GM12801 (cell line): Measurements from ENCODE around the gene LAMB1.

Experiments
- TF ChIP-seq, protein P1 (sequence below): IDR thresholded peaks from one replicate; pipeline ENCODE4 v1.5.1; 2011; ENCODE audit warnings: control low read depth; ENCODE audit not compliant: insufficient read length; ENCODE audit errors: extremely low read depth

The LAMB1 gene

DNA sequence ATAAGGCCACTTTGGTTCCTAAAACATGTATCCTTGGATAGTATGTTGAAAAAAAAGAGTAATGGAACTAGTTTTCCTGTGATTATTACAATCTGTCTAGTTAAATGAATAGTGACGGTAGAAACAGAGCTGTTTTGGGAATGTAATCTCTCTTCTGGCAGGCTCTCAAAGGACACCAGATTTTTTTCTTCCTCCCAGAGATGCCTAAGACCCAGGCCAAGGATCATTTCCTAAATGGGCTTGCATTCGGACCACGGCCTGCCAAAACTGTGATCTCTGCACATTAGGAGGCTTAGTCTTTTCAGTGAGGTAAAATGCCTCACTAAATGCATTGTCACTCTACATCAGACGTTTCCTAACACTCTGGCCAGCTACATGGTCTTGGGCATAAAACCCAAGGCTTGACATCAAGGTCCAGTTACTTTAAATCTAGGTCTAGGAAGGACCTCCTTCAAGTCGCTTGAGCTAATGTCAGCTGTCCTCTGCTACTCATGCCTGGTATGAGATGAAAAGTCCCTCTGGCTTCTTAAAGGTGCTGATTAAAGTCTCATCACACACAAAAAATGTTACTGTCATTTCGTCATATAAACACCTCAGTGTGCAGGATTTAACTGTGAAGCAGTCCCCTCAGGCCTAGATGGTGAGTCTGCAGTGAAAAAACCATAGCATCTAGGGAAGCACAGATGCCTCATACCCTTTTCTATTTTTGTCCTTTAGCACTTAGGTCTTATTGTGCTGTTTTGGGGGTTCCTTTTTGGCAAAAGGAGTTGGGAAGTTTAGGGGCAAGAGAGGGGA lies 64.3 kb downstream of the LAMB1 start:
- TF ChIP-seq, protein P1, sequence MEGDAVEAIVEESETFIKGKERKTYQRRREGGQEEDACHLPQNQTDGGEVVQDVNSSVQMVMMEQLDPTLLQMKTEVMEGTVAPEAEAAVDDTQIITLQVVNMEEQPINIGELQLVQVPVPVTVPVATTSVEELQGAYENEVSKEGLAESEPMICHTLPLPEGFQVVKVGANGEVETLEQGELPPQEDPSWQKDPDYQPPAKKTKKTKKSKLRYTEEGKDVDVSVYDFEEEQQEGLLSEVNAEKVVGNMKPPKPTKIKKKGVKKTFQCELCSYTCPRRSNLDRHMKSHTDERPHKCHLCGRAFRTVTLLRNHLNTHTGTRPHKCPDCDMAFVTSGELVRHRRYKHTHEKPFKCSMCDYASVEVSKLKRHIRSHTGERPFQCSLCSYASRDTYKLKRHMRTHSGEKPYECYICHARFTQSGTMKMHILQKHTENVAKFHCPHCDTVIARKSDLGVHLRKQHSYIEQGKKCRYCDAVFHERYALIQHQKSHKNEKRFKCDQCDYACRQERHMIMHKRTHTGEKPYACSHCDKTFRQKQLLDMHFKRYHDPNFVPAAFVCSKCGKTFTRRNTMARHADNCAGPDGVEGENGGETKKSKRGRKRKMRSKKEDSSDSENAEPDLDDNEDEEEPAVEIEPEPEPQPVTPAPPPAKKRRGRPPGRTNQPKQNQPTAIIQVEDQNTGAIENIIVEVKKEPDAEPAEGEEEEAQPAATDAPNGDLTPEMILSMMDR: no peak

- TF ChIP-seq, protein P1: no peak
Measured at GRCh38 chr7:107937531-107937930, 65.4 kb downstream of the LAMB1 start.

- TF ChIP-seq, protein P1: no peak
Measured at GRCh38 chr7:107936312-107936711, 66.6 kb downstream of the LAMB1 start.

DNA sequence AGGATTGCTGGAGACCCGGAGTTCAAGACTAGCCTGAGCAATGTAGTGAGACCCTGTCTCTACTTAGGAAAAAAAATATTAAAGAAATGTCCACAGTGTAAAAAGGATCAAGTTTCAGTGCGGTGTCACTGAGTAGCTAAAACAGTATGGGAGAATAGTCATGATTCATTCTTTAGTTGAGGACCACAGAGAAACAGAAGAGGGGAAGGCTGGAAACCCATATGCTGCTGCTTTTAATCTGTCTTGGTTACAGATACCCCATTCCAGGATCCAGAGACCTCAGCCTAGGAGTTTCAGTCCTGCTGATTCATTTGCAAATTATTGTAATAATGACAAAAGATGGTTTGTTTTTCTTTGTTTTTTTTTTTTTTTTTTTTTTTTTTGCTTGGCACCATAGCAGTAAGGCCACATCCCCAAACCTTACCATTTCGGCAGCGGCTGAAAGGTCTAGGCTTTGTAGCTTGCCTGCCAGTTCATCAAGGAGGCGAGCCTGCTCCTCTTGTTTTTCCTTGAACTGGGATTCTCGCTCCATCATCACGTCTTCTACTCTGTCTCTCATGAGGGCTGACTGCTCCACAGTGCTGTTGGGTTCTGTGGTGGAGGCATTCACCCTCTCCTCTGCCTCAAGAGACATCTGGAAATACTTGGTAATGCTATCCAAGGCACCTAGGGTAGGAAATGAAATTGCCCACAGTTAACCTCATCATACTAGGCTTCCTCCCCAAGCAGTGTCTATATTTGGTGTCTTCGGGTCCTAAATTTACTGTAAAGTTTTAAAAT lies 67.8 kb downstream of the LAMB1 start:
- TF ChIP-seq, protein P1: no peak

DNA sequence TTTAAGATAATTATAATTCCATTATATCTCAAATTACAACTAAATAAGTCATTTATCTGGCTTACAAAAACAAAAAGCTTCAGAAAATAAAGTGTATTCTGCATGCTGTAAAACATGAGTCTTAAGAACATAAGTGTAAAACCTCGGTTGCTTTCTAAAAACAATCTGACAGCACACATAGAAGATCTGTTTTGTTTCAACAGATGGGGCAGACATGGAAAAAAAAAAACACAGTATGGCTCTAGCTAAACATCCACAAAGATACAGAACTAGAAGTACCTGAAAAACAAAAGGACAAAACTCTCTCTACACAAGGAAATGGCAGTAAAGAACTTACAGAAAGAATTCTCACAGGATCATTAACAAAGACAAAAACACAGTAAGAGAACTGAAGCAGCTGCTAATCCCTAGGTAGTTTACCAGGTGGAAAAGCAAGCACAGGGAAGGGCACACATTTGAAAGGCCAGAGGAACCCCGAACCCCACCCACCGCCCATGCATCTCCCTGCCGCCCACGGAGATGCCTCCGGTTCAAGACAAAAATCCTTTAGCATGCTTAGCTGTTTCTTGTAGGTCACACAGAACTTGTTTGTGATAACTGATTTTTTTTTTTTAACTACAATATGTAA lies 69.5 kb downstream of the LAMB1 start:
- TF ChIP-seq, protein P1: no peak

- TF ChIP-seq, protein P1: no peak
Measured at GRCh38 chr7:107932805-107933204, 70.2 kb downstream of the LAMB1 start.
